Skeletal muscle cell (primary cell): ENCODE measurements around the gene ENOX2.

Source experiments
- DNase-seq: peaks from one replicate; pipeline ENCODE4 v3.0.0-alpha.2; 2010; ENCODE audit warnings: low read depth
- H3K4me3 ChIP-seq: 2 replicates; pipeline ENCODE4 v1.5.1; 2011; ENCODE audit warnings: low read depth, mild to moderate bottlenecking, control low read depth, low read length, moderate library complexity

Gene ENOX2

GRCh38 chrX:130887376-130887775 is 15.6 kb downstream of the ENOX2 start:
- no peak overlapping the region for H3K4me3 ChIP-seq
- DNase-seq: no peak

GRCh38 chrX:130885996-130886395 is 17.0 kb downstream of the ENOX2 start:
- H3K4me3 ChIP-seq: no peak overlapping the region

GRCh38 chrX:130885508-130885907 is 17.5 kb downstream of the ENOX2 start:
- H3K4me3 ChIP-seq: no peak overlapping the region
- no peak for DNase-seq

More at GRCh38 chrX:130885996-130886395, 17.0 kb downstream of the ENOX2 start:
- no peak for DNase-seq

- no peak for DNase-seq
- H3K4me3 ChIP-seq: no peak overlapping the region
These were observed 18.4 kb downstream of the ENOX2 start for GRCh38 chrX:130884627-130885026.

- DNase-seq: no peak
- H3K4me3 ChIP-seq: no peak overlapping the region
These were observed 23.1 kb downstream of the ENOX2 start for GRCh38 chrX:130879869-130880268.

- peak; percentile 81 for DNase-seq
- no peak overlapping the region for H3K4me3 ChIP-seq
These were observed 24.4 kb downstream of the ENOX2 start for GRCh38 chrX:130878350-130879341.

GRCh38 chrX:130877892-130878341 is 25.1 kb downstream of the ENOX2 start:
- peak; percentile 10 for DNase-seq

GRCh38 chrX:130876226-130876625 is 26.8 kb downstream of the ENOX2 start:
- no peak for DNase-seq
- no peak overlapping the region for H3K4me3 ChIP-seq

More at GRCh38 chrX:130877892-130878341, 25.1 kb downstream of the ENOX2 start:
- no peak overlapping the region for H3K4me3 ChIP-seq

- DNase-seq: no peak
- H3K4me3 ChIP-seq: no peak overlapping the region
These were observed 28.3 kb downstream of the ENOX2 start for GRCh38 chrX:130874751-130875150.

- no peak for DNase-seq
These were observed 33.8 kb downstream of the ENOX2 start for GRCh38 chrX:130869239-130869638.

GRCh38 chrX:130861462-130861861 is 41.5 kb downstream of the ENOX2 start:
- H3K4me3 ChIP-seq: no peak overlapping the region

More at GRCh38 chrX:130869239-130869638, 33.8 kb downstream of the ENOX2 start:
- no peak overlapping the region for H3K4me3 ChIP-seq

GRCh38 chrX:130857207-130857606 is 45.8 kb downstream of the ENOX2 start:
- no peak for DNase-seq
- H3K4me3 ChIP-seq: no peak overlapping the region

More at GRCh38 chrX:130861462-130861861, 41.5 kb downstream of the ENOX2 start:
- DNase-seq: no peak

- DNase-seq: no peak
- no peak overlapping the region for H3K4me3 ChIP-seq
These were observed 51.4 kb downstream of the ENOX2 start for GRCh38 chrX:130851569-130851968.

GRCh38 chrX:130848763-130849162 is 54.2 kb downstream of the ENOX2 start:
- no peak overlapping the region for H3K4me3 ChIP-seq
- no peak for DNase-seq

GRCh38 chrX:130846746-130847145 is 56.3 kb downstream of the ENOX2 start:
- no peak for DNase-seq

GRCh38 chrX:130841776-130842175 is 61.2 kb downstream of the ENOX2 start:
- H3K4me3 ChIP-seq: no peak overlapping the region
- no peak for DNase-seq

More at GRCh38 chrX:130846746-130847145, 56.3 kb downstream of the ENOX2 start:
- no peak overlapping the region for H3K4me3 ChIP-seq

- H3K4me3 ChIP-seq: no peak overlapping the region
These were observed 62.7 kb downstream of the ENOX2 start for GRCh38 chrX:130840345-130840744.

GRCh38 chrX:130836447-130836846 is 66.6 kb downstream of the ENOX2 start:
- DNase-seq: no peak
- H3K4me3 ChIP-seq: no peak overlapping the region

More at GRCh38 chrX:130840345-130840744, 62.7 kb downstream of the ENOX2 start:
- DNase-seq: no peak

- no peak for DNase-seq
- H3K4me3 ChIP-seq: no peak overlapping the region
These were observed 68.2 kb downstream of the ENOX2 start for GRCh38 chrX:130834830-130835229.

- H3K4me3 ChIP-seq: no peak overlapping the region
- no peak for DNase-seq
These were observed 68.9 kb downstream of the ENOX2 start for GRCh38 chrX:130834149-130834548.

- H3K4me3 ChIP-seq: no peak overlapping the region
- DNase-seq: no peak
These were observed 71.7 kb downstream of the ENOX2 start for GRCh38 chrX:130831347-130831722.
